Nephron progenitor cell (in vitro differentiated cells): ENCODE measurements around the gene NRG3.
"Not testable (repeated sequence)": the region's sequence is repeated elsewhere in the genome, so short reads cannot be mapped to it uniquely, and the experiment has no call there.

Experiments used
- DNase-seq: peaks from one replicate; pipeline ENCODE4 v3.0.0; 2021
- H3K27ac Mint-ChIP-seq: 2 replicates; pipeline ENCODE4 v1.8.0; 2021; ENCODE audit warnings: mild to moderate bottlenecking, moderate library complexity, mixed read lengths
- H3K27me3 Mint-ChIP-seq: 2 replicates; pipeline ENCODE4 v1.8.0; 2021; ENCODE audit warnings: mild to moderate bottlenecking, low read depth, mixed read lengths; ENCODE audit not compliant: poor library complexity
- H3K36me3 Mint-ChIP-seq: 2 replicates; pipeline ENCODE4 v1.8.0; 2021; ENCODE audit warnings: low read depth, mixed read lengths
- H3K4me1 Mint-ChIP-seq: 2 replicates; pipeline ENCODE4 v1.8.0; 2021; ENCODE audit warnings: mixed read lengths
- H3K4me3 Mint-ChIP-seq: 2 replicates; pipeline ENCODE4 v1.8.0; 2021; ENCODE audit warnings: mild to moderate bottlenecking, moderate library complexity, mixed read lengths
- H3K9me3 Mint-ChIP-seq: 2 replicates; pipeline ENCODE4 v1.8.0; 2021; ENCODE audit warnings: mild to moderate bottlenecking, moderate library complexity, mixed read lengths
- TF ChIP-seq, protein P1 (sequence below): fragments of 200-600 bp; sonication (generic); IDR thresholded peaks from 2 replicates; pipeline ENCODE4 v1.5.0; 2021; ENCODE audit warnings: antibody characterized with exemption

NRG3 gene

DNA sequence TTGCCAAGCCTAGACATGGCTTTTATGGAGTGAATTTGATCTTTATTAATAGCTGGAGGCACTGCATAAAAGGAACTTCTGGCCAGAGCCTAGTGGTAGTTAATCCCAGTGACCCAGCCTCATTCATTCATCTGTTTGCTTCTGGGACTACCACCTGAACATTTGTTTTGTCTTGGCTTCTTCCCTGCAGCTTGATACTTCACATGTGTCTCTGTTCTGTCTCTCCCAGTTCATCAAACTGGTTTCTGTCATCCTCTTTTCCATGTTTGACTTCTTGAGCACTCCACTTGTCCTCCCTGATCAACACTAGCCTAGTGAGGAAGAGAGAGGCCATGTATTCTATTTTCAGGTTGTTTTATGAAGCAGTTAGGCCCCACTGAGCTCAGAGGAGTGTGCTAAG lies 163.6 kb downstream of the NRG3 start:
- H3K4me1 Mint-ChIP-seq = no peaks in the 10 kb centered on the region
- H3K27me3 Mint-ChIP-seq = peaks cover 9% of the 10 kb centered on the region
- no peak overlapping the region for H3K4me3 Mint-ChIP-seq
- DNase-seq = no peak
- H3K36me3 Mint-ChIP-seq = no peaks in the 10 kb centered on the region
- TF ChIP-seq, protein P1, sequence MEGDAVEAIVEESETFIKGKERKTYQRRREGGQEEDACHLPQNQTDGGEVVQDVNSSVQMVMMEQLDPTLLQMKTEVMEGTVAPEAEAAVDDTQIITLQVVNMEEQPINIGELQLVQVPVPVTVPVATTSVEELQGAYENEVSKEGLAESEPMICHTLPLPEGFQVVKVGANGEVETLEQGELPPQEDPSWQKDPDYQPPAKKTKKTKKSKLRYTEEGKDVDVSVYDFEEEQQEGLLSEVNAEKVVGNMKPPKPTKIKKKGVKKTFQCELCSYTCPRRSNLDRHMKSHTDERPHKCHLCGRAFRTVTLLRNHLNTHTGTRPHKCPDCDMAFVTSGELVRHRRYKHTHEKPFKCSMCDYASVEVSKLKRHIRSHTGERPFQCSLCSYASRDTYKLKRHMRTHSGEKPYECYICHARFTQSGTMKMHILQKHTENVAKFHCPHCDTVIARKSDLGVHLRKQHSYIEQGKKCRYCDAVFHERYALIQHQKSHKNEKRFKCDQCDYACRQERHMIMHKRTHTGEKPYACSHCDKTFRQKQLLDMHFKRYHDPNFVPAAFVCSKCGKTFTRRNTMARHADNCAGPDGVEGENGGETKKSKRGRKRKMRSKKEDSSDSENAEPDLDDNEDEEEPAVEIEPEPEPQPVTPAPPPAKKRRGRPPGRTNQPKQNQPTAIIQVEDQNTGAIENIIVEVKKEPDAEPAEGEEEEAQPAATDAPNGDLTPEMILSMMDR = no peak
- no peaks in the 10 kb centered on the region for H3K9me3 Mint-ChIP-seq
- H3K27ac Mint-ChIP-seq = no peak overlapping the region

DNA sequence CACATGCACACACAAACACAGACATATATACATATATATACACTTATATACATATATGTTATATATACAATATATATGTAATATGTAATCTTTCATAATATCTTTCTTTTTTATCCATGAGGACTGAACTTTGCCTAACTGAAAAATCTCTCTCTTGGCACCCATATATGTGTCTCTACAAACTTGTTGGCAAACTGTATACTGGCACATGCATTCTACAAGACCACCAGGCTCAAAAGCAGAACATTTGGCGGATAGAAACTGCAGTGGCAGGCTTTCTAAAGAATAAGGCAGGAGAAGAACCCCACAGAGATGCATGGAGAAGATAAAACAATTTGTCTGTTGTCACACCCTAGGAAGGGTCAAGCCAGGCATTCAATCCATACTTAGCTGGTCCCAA lies 165.3 kb downstream of the NRG3 start:
- TF ChIP-seq, protein P1 = no peak
- DNase-seq = no peak
- H3K27ac Mint-ChIP-seq = no peak overlapping the region
- no peak overlapping the region for H3K4me3 Mint-ChIP-seq
- H3K27me3 Mint-ChIP-seq = peaks cover 7% of the 10 kb centered on the region
- no peaks in the 10 kb centered on the region for H3K4me1 Mint-ChIP-seq
- no peaks in the 10 kb centered on the region for H3K36me3 Mint-ChIP-seq
- no peaks in the 10 kb centered on the region for H3K9me3 Mint-ChIP-seq

DNA sequence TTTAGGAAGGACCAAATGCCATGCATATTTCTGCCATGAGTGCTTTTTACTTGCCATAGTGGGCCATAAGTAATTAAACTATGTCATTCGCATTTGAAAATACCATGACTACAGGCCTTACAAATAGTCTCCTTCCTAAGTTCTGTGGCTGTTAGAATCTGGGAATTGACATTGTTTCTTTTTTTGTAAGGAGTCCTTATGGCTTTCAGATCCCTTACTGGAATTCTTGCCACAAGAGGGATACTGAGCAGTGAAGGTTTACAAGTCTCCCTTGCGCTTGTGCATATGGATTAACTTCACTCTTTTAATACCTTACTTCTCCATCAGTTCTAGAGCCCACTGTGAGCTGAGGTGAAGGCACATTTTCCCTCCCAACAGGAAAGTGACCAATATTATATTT lies 166.0 kb downstream of the NRG3 start:
- Mint-ChIP-seq H3K27ac (no peak overlapping the region), H3K4me1 (no peaks in the 10 kb centered on the region), H3K4me3 (no peak overlapping the region), H3K9me3 (no peaks in the 10 kb centered on the region), H3K36me3 (no peaks in the 10 kb centered on the region), H3K27me3 (peaks cover 7% of the 10 kb centered on the region)
- TF ChIP-seq, protein P1 = no peak
- no peak for DNase-seq

DNA sequence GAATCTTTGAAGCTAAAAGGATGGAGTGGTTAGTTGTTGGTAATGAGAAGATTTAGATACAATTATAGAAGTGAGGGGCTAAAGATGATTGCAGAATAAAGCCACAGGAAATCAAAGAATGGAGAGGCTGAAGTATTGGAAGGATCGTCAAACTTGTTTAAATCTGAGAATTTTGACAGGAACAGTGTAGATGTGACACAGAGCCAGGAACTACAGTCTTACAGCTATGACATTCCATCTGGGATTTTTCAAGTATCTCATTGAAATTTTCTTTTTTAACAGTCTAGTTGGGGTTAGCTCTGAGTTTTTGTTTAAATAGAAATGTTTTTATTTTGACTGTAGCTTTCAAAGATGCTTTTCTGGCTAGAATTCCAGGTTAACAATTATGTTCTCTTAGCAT lies 181.4 kb downstream of the NRG3 start:
- H3K4me1 Mint-ChIP-seq = no peaks in the 10 kb centered on the region
- no peak for DNase-seq
- no peaks in the 10 kb centered on the region for H3K36me3 Mint-ChIP-seq
- no peaks in the 10 kb centered on the region for H3K9me3 Mint-ChIP-seq
- TF ChIP-seq, protein P1 = no peak
- H3K4me3 Mint-ChIP-seq = no peak overlapping the region
- no peak overlapping the region for H3K27ac Mint-ChIP-seq
- H3K27me3 Mint-ChIP-seq = peaks cover under 1% of the 10 kb centered on the region

DNA sequence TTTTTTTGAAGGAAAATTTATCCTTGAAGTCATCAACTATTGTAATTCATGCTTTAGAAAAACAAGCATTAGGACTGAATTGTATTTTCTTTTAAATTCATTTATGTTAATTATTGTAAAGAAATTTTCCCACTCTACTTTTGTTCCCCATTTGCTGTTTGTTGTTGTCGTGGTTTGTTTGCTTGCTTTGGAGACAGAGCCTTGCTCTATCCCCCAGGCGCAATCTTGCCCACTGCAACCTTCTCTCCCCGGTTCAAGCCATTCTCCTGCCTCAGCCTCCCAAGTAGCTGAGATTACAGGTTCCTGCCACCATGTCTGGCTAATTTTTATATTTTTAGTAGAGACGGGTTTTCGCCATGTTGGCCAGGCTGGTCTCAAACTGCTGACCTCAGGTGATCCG lies 192.2 kb downstream of the NRG3 start:
- H3K4me1 Mint-ChIP-seq, DNase-seq, H3K4me3 Mint-ChIP-seq, H3K27me3 Mint-ChIP-seq, H3K27ac Mint-ChIP-seq, H3K36me3 Mint-ChIP-seq, H3K9me3 Mint-ChIP-seq: not testable (repeated sequence)

DNA sequence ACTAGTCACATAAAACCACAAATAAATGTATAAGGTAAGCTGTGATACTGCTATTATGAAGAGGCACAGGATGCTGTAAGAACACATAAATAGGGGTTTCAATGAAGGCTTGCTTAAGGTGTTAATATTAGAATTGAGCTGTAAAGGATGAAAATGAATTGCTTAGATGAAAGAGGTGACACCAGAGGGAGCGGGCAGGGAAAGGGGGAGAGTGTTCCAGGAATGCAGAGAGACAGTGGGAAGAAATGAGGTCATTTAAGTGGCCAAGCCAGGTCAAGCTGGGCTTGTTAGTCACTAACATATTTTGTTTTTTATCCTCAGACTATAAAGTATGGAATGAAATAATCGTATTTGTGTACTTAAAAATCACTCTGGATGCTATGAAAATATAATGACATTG lies 193.5 kb downstream of the NRG3 start:
- Mint-ChIP-seq H3K27ac (no peak overlapping the region), H3K4me1 (peaks cover 10% of the 10 kb centered on the region), H3K36me3 (no peaks in the 10 kb centered on the region), H3K4me3 (no peak overlapping the region), H3K9me3 (no peaks in the 10 kb centered on the region), H3K27me3 (peaks cover 2% of the 10 kb centered on the region)
- TF ChIP-seq, protein P1 = no peak
- DNase-seq = no peak
